Measurements from ENCODE around the gene DOCK8. TPM values are rescaled to one million over a fixed set of nuclear protein-coding genes. Genes with fewer than 3 reads are reported as not detected.

DOCK8 gene
- total RNA-seq, 4 donors from 2014 or later, result 6.7 to 28.5 (median 11.7) TPM

DNA sequence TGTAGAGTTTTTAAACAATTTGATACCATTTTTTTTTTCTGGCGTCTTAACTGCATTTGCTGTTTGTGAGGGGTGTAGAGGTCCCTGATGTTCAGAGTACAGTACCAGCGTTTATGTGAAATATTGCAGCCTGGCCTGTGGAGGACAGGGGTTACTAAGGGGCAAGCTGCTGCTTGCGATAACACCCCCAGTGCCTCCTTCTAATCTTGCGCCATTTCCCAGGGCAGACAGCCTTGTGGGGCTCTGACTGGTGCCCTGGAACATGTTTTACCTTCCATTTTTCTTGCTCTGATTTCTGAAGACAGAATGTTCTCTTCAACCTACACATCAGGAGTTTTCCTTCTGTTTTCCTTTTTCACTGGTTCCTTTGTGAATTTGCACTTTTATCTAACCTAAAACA lies 142.9 kb downstream of the DOCK8 start:
- H3K9me3 ChIP-seq, result no peaks in the 10 kb centered on the region
- H3K27ac ChIP-seq, result no peak overlapping the region
- no peak for TF ChIP-seq POLR2A (IDR thresholded peaks at IDR 0.05)
- TF ChIP-seq, protein P1, sequence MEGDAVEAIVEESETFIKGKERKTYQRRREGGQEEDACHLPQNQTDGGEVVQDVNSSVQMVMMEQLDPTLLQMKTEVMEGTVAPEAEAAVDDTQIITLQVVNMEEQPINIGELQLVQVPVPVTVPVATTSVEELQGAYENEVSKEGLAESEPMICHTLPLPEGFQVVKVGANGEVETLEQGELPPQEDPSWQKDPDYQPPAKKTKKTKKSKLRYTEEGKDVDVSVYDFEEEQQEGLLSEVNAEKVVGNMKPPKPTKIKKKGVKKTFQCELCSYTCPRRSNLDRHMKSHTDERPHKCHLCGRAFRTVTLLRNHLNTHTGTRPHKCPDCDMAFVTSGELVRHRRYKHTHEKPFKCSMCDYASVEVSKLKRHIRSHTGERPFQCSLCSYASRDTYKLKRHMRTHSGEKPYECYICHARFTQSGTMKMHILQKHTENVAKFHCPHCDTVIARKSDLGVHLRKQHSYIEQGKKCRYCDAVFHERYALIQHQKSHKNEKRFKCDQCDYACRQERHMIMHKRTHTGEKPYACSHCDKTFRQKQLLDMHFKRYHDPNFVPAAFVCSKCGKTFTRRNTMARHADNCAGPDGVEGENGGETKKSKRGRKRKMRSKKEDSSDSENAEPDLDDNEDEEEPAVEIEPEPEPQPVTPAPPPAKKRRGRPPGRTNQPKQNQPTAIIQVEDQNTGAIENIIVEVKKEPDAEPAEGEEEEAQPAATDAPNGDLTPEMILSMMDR (IDR thresholded peaks at IDR 0.05), result no peak
- H3K36me3 ChIP-seq, result no peaks in the 10 kb centered on the region
- H3K4me3 ChIP-seq, result no peak overlapping the region
- H3K27me3 ChIP-seq, result no peaks in the 10 kb centered on the region
- H3K4me1 ChIP-seq, result no peaks in the 10 kb centered on the region
- intact Hi-C loops (cut with DNase I; ENCODE audit: low total_unique reads), result no loop called here
- DNase-seq, result no peak

- Histone ChIP-seq H3K27me3 (no peaks in the 10 kb centered on the region), H3K4me1 (no peaks in the 10 kb centered on the region), H3K27ac (peak overlapping the region in 1 of 2 donors; percentile 34), H3K4me3 (no peak overlapping the region), H3K9me3 (no peaks in the 10 kb centered on the region), H3K36me3 (no peaks in the 10 kb centered on the region)
- intact Hi-C loops (cut with DNase I; ENCODE audit: low total_unique reads), result no loop called here
- no peak for DNase-seq
- TF ChIP-seq, protein P1 (IDR thresholded peaks at IDR 0.05), result no peak
- no peak for TF ChIP-seq POLR2A (IDR thresholded peaks at IDR 0.05)
These were observed 148.1 kb downstream of the DOCK8 start for GRCh38 chr9:362561-363273.

GRCh38 chr9:363274-363612 lies 148.6 kb downstream of the DOCK8 start:
- H3K4me3 ChIP-seq, result no peak overlapping the region
- H3K27me3 ChIP-seq, result no peaks in the 10 kb centered on the region
- DNase-seq, result no peak
- no peaks in the 10 kb centered on the region for H3K36me3 ChIP-seq
- TF ChIP-seq POLR2A (IDR thresholded peaks at IDR 0.05), result no peak
- TF ChIP-seq, protein P1 (IDR thresholded peaks at IDR 0.05), result no peak
- no peaks in the 10 kb centered on the region for H3K4me1 ChIP-seq
- peak overlapping the region in 1 of 2 donors; percentile 34 for H3K27ac ChIP-seq
- no peaks in the 10 kb centered on the region for H3K9me3 ChIP-seq
- intact Hi-C loops (cut with DNase I; ENCODE audit: low total_unique reads), result no loop called here

DNA sequence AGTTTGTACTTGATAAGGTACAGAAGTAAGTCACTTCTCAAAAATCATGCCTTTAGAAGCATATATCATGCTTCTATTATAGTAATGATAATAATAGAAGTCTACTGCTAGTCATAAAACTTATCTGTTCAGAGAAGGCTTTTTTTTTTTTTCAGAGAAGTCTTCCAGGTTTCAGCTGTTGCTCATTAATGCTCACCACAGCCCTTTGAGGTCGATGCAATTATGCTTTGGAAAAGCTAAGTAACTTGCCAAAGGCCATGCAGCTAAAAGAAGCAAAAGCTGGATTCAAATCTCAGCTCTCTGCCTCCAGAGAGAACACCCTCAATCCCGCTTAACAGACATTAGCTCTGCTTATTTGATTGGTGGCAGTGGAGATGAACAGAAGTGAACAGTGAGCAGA lies 150.8 kb downstream of the DOCK8 start:
- no peaks in the 10 kb centered on the region for H3K4me1 ChIP-seq
- H3K27ac ChIP-seq, result no peak overlapping the region
- H3K9me3 ChIP-seq, result no peaks in the 10 kb centered on the region
- H3K4me3 ChIP-seq, result no peak overlapping the region
- no peak for DNase-seq
- TF ChIP-seq POLR2A (IDR thresholded peaks at IDR 0.05), result no peak
- TF ChIP-seq, protein P1 (IDR thresholded peaks at IDR 0.05), result no peak
- H3K36me3 ChIP-seq, result no peaks in the 10 kb centered on the region
- intact Hi-C loops (cut with DNase I; ENCODE audit: low total_unique reads), result no loop called here
- no peaks in the 10 kb centered on the region for H3K27me3 ChIP-seq

- intact Hi-C loops (cut with DNase I; ENCODE audit: low total_unique reads), result no loop called here
- Histone ChIP-seq H3K4me3 (no peak overlapping the region), H3K27ac (no peak overlapping the region), H3K4me1 (no peaks in the 10 kb centered on the region), H3K27me3 (no peaks in the 10 kb centered on the region), H3K36me3 (no peaks in the 10 kb centered on the region), H3K9me3 (no peaks in the 10 kb centered on the region)
- no peak for DNase-seq
- TF ChIP-seq POLR2A (IDR thresholded peaks at IDR 0.05), result no peak
- TF ChIP-seq, protein P1 (IDR thresholded peaks at IDR 0.05), result no peak
These were observed 152.0 kb downstream of the DOCK8 start for GRCh38 chr9:366620-367019.

Measured in uterus (tissue), 4 donors.